Colonic mucosa (tissue), 4 donors: Measurements from ENCODE around the gene PPP1R37. TPM values are rescaled to one million over a fixed set of nuclear protein-coding genes. Genes with fewer than 3 reads are reported as not detected.

Experiments used
- DNase-seq: peaks from one replicate; pipeline ENCODE4 v3.0.0-alpha.2; 2020
- H3K27ac ChIP-seq: fragments of 200-600 bp; one replicate; pipeline ENCODE4 v1.8.0; 2021
- H3K27me3 ChIP-seq: fragments of 200-600 bp; one replicate; pipeline ENCODE4 v1.8.0; 2021
- H3K36me3 ChIP-seq: fragments of 200-600 bp; one replicate; pipeline ENCODE4 v1.8.0; 2021
- H3K4me1 ChIP-seq: fragments of 200-600 bp; one replicate; pipeline ENCODE4 v1.8.0; 2021; ENCODE audit warnings: mild to moderate bottlenecking
- H3K4me3 ChIP-seq: fragments of 200-600 bp; one replicate; pipeline ENCODE4 v1.8.0; 2021
- H3K9ac ChIP-seq, 2 donors: one replicate each; pipeline ENCODE4 v1.7.0; 2013; ENCODE audit warnings: control low read depth in 2 of 2, low read depth in 2 of 2, low read length in 2 of 2
- H3K9me3 ChIP-seq: fragments of 200-600 bp; one replicate; pipeline ENCODE4 v1.8.0; 2021
- intact Hi-C: fragments of 100-400 bp; cut with DNase I; formaldehyde crosslinking; loops from one replicate; pipeline ENCODE4 v1.14.1; 2022
- total RNA-seq, 2 donors: library from RNA; stranded (reverse); fragmentation: NEBNext Ultra II Directional in 1 of 2; extraction: Animal tissue kit (Norgen Biotek cat#: 25700) in 1 of 2; gene quantifications; one replicate each; pipeline ENCODE4 v1.2.1, GENCODE V29; 2021
- TF ChIP-seq, protein P1 (sequence below): fragments of 200-600 bp; IDR thresholded peaks from one replicate; pipeline ENCODE4 v1.8.0; 2022; ENCODE audit warnings: antibody characterized with exemption, mild to moderate bottlenecking
- donor health status: healthy.
- donor health status: DM: no; HTN: no; CAD: no.
- donor health status: DM: no; HTN: no; CAD: no.

PPP1R37 gene
- total RNA-seq, 2 donors from 2014 or later = 28.2 to 46.9 TPM

DNA sequence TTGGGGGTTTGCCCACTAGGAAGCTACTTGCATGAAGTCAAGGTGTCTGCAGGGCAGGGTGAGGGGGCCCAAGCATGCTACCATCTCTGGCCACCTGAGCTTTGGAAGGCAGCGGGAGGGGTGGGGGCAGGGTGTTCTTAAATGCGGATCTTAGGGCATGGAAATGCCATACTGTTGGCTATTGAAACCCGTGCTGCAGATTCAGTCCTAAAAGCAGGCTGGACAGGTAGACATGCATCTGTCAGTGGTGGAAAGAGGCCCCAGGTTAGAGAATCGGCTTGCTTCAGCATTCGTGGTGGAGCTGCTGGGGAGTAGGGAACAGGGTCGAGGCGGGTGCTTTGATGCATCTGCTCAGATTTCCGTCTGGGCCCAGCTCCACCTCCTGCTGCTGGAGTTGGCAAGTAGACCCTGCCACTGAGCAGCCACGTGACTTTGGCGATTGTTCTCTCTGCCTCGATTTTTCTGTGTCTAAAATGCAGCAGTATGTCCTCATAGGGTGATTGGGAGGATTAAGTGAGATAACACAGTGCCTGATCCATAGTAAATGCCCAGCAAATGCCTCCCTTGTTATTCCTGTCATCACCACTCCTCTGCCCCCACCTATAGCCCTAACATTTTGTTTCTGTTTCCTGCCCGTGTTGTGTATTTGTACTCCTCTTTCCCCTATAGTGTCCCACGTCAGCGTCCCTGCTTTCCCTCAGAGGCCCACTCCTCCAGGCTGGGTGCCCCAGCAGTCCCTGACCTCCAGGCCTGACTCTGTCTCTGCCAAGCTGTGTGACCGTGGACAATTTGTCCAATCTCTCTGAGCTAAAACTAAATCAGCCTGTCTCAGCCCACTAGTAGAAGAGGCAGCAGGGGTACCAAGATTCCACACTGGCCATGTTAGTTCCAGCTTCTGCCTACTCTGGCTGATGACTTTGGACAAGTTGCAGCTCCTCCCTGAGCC, 5.8 kb downstream of the PPP1R37 start:
- no peak overlapping the region for H3K27ac ChIP-seq
- no peaks in the 10 kb centered on the region for H3K36me3 ChIP-seq
- no peak for DNase-seq
- peaks cover 17% of the 10 kb centered on the region for H3K4me1 ChIP-seq
- TF ChIP-seq, protein P1, sequence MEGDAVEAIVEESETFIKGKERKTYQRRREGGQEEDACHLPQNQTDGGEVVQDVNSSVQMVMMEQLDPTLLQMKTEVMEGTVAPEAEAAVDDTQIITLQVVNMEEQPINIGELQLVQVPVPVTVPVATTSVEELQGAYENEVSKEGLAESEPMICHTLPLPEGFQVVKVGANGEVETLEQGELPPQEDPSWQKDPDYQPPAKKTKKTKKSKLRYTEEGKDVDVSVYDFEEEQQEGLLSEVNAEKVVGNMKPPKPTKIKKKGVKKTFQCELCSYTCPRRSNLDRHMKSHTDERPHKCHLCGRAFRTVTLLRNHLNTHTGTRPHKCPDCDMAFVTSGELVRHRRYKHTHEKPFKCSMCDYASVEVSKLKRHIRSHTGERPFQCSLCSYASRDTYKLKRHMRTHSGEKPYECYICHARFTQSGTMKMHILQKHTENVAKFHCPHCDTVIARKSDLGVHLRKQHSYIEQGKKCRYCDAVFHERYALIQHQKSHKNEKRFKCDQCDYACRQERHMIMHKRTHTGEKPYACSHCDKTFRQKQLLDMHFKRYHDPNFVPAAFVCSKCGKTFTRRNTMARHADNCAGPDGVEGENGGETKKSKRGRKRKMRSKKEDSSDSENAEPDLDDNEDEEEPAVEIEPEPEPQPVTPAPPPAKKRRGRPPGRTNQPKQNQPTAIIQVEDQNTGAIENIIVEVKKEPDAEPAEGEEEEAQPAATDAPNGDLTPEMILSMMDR = no peak
- no peaks in the 10 kb centered on the region for H3K27me3 ChIP-seq
- H3K9ac ChIP-seq = no peak overlapping the region
- no peak overlapping the region for H3K4me3 ChIP-seq
- intact Hi-C loops = no loop called here
- H3K9me3 ChIP-seq = no peaks in the 10 kb centered on the region

- Histone ChIP-seq H3K27me3 (no peaks in the 10 kb centered on the region), H3K9me3 (no peaks in the 10 kb centered on the region), H3K9ac (no peak overlapping the region), H3K36me3 (no peaks in the 10 kb centered on the region), H3K4me3 (no peak overlapping the region), H3K27ac (no peak overlapping the region), H3K4me1 (peaks cover 17% of the 10 kb centered on the region)
- no peak for DNase-seq
- intact Hi-C loops = no loop called here
- TF ChIP-seq, protein P1 = no peak
These were observed 6.7 kb downstream of the PPP1R37 start for GRCh38 chr19:45099467-45100191.

DNA sequence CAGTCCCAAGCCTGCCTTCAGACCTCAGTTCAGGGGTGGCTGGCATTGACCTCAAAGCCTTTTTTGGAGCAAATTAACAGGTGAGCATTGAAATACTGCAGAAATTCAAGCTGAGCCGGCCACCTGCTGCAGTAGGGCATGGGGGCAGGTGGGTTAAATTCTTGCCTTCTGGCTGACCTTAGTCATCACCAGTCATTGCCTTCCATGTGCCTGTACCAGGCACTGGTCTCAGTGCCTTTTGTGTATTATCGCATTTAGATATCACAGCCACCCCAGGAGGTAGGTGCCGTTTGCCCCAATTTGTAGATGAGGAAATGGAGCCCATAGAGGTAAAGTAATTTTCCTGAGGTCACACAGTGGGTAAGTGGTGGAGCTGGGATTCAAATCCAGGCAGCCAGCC, 7.2 kb downstream of the PPP1R37 start:
- H3K4me3 ChIP-seq = no peak overlapping the region
- intact Hi-C loops = no loop called here
- no peaks in the 10 kb centered on the region for H3K27me3 ChIP-seq
- no peak overlapping the region for H3K27ac ChIP-seq
- no peak for DNase-seq
- H3K4me1 ChIP-seq = peaks cover 16% of the 10 kb centered on the region
- TF ChIP-seq, protein P1 = no peak
- H3K9ac ChIP-seq = no peak overlapping the region
- no peaks in the 10 kb centered on the region for H3K9me3 ChIP-seq
- H3K36me3 ChIP-seq = no peaks in the 10 kb centered on the region

DNA sequence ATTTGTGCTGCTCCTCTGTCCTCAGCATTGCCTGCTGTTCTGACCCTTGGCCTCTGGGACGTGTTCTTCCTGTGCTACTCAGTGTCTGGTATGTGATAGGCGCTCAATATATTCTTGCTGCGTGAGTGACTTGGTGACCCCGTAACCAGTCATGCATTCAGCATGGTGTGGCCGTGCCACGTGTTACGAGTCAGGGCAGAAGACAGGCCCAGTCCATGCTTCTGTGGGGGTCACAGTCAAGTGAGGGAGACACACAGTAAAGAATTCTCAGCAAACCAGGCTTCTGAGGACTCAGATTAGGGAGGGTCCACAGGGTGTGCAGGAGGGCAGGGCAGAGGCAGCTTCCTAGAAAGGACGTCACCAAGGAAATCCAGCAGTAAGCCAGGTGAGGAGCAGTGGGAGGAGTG, 7.9 kb downstream of the PPP1R37 start:
- intact Hi-C loops = no loop called here
- Histone ChIP-seq H3K9ac (peak overlapping the region; percentile 12), H3K27me3 (no peaks in the 10 kb centered on the region), H3K27ac (no peak overlapping the region), H3K4me1 (peaks cover 16% of the 10 kb centered on the region), H3K9me3 (no peaks in the 10 kb centered on the region), H3K36me3 (no peaks in the 10 kb centered on the region), H3K4me3 (no peak overlapping the region)
- no peak for DNase-seq
- TF ChIP-seq, protein P1 = no peak

GRCh38 chr19:45101806-45102205, 8.8 kb downstream of the PPP1R37 start:
- Histone ChIP-seq H3K27me3 (no peaks in the 10 kb centered on the region), H3K4me1 (peaks cover 16% of the 10 kb centered on the region), H3K36me3 (no peaks in the 10 kb centered on the region), H3K9ac (no peak overlapping the region), H3K9me3 (no peaks in the 10 kb centered on the region), H3K27ac (no peak overlapping the region), H3K4me3 (no peak overlapping the region)
- intact Hi-C loops = no loop called here
- TF ChIP-seq, protein P1 = no peak
- DNase-seq = no peak
